Spinal cord (tissue), 10 donors: ENCODE measurements around the gene DGAT2. TPM values are rescaled to one million over a fixed set of nuclear protein-coding genes. Genes with fewer than 3 reads are reported as not detected.

ENCODE experiments used
- DNase-seq, 6 donors: peaks; one replicate each; pipeline versions ENCODE4 v3.0.0 to v3.0.0-alpha.2; 2013 to 2015; ENCODE audit warnings: low spot score in 6 of 6, low read depth in 4 of 6
- H3K27ac ChIP-seq: one replicate; pipeline ENCODE4 v1.5.1; 2013; ENCODE audit warnings: low read depth, low read length, control low read depth
- H3K27me3 ChIP-seq: one replicate; pipeline ENCODE4 v1.6.1; 2013; ENCODE audit warnings: low read length; ENCODE audit not compliant: control insufficient read depth, insufficient read depth
- H3K36me3 ChIP-seq: one replicate; pipeline ENCODE4 v1.6.1; 2013; ENCODE audit warnings: low read length; ENCODE audit not compliant: control insufficient read depth, insufficient read depth
- H3K4me1 ChIP-seq: one replicate; pipeline ENCODE4 v1.6.1; 2013; ENCODE audit warnings: low read length; ENCODE audit not compliant: control insufficient read depth, insufficient read depth
- H3K4me3 ChIP-seq: one replicate; pipeline ENCODE4 v1.5.1; 2013; ENCODE audit warnings: low read depth, low read length, control low read depth
- H3K9me3 ChIP-seq: one replicate; pipeline ENCODE4 v1.6.1; 2013; ENCODE audit warnings: low read length; ENCODE audit not compliant: control insufficient read depth, insufficient read depth
- WGBS: methylation state at CpG from one replicate; pipeline ENCODE4 v1.1.5; 2013; ENCODE audit warnings: missing lambda C conversion rate; ENCODE audit not compliant: insufficient coverage; 5-methylcytosine and 5-hydroxymethylcytosine counted together
- polyA plus RNA-seq, 2 donors: library from polyadenylated mRNA; unstranded; fragments of 120-200 nt; gene quantifications; one replicate each; pipeline ENCODE4 v1.2.1, GENCODE V29; 2013; ENCODE audit not compliant: insufficient read length in 2 of 2
- total RNA-seq, 2 donors: library from RNA; depleted of rRNA in 1 of 2; stranded (reverse); fragments of 120-200 nt in 1 of 2; fragments of >200 nt in 1 of 2; gene quantifications; one replicate each; pipeline versions ENCODE4 v1.2.3 to v1.2.4, GENCODE V29; 2013 to 2014
- donor health status: healthy.

The DGAT2 gene
- total and polyA plus RNA-seq, 4 donors, result 5.1 to 6.4 (median 5.5) TPM

DNA sequence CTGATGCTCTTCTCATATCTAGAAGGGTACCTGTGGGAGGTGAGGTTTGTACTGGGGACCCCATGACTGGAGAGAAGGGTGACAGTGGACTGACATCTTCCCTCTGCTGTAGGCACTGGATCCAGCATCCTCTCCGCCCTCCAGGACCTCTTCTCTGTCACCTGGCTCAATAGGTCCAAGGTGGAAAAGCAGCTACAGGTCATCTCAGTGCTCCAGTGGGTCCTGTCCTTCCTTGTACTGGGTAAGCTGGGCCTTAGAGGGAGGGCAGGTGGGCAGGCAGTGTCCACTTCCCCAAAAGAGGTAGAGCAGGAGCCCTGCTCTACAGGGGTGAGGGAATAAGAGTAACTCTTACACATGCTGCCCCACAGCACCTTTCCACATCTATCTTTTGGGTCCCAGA, 15.9 kb downstream of the DGAT2 start:
- no peaks in the 10 kb centered on the region for H3K4me1 ChIP-seq
- no peak for DNase-seq
- no peaks in the 10 kb centered on the region for H3K9me3 ChIP-seq
- no peaks in the 10 kb centered on the region for H3K36me3 ChIP-seq
- H3K27me3 ChIP-seq, result no peaks in the 10 kb centered on the region
- no peak overlapping the region for H3K27ac ChIP-seq
- H3K4me3 ChIP-seq, result no peak overlapping the region
- 100% methylated on average over 1 of the region's 1 CpG for WGBS

DNA sequence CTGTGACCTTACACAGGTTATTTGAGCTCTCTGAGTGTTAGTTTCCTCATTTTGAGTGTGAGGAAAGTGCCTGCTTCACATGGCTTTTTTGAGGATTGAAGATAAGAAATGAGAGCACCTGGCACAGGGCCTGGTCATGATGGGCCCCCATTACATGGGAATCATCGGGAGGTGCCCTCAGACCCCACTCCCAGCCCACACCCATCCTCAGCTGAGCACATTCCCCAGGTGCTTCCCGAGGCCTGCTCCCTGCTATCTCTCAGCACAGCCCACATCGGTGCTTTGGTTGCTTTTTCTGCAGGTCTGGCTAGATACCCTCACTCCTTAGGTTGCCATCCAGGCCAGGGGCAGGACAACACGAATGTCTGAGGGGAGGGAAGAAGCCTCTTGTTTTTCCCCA, 16.6 kb downstream of the DGAT2 start:
- H3K4me3 ChIP-seq, result no peak overlapping the region
- no peak for DNase-seq
- H3K36me3 ChIP-seq, result no peaks in the 10 kb centered on the region
- no peaks in the 10 kb centered on the region for H3K27me3 ChIP-seq
- H3K27ac ChIP-seq, result no peak overlapping the region
- 86% methylated on average over 2 of the region's 4 CpGs for WGBS
- H3K4me1 ChIP-seq, result no peaks in the 10 kb centered on the region
- H3K9me3 ChIP-seq, result no peaks in the 10 kb centered on the region

DNA sequence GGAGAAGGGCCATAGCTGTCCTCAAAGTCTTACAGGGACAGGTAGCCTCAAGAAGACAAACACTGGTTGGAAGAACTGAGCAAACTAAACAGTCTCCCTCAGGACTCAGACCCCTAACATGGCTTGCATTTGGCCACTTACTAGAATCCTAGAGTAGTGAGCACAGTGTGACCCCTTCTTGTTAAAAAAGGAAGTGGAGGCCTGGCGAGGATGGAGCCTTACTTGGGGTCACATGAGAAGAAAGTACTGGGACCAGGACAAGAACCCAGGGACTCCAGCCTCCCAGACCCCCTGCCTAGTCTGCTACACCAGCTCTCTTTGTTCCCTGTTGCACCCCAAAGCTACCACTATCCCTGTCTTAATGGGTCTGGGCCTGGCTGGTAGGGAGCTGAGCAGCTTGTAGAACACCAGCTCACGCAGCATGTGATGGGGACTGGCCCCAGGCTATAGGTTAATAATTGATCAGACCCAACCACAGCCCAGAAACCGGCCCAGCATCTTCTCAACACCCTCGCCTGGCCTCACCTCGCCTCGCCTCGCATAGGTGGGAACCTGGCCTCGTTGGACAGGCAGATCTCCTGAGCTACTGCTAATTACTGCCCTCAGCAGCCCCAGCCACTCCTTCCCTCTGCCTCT, 17.6 kb downstream of the DGAT2 start:
- no peaks in the 10 kb centered on the region for H3K9me3 ChIP-seq
- no peaks in the 10 kb centered on the region for H3K27me3 ChIP-seq
- WGBS, result 87% methylated on average over 8 of the region's 8 CpGs
- H3K36me3 ChIP-seq, result no peaks in the 10 kb centered on the region
- no peak overlapping the region for H3K27ac ChIP-seq
- DNase-seq, result no peak
- H3K4me1 ChIP-seq, result no peaks in the 10 kb centered on the region
- no peak overlapping the region for H3K4me3 ChIP-seq

DNA sequence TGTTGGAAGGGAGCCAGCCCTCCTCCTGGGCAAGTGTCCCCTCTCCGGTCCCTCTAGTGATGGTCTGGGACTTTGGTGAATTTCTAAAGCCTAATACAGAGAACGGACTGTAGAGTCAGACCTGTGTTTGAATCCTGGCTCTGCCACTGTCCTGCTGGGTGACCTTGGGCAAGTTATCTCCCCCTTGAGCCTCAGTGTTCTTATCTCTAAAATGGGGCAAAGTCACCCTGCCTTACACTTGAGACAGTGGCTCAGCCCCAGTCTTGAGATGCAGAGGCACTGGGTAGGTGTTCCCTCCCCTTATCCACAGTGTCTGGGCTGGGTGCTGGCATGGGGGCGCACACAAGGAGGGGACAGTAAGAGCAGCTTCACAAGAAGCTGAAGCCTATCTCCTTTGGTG, 20.9 kb downstream of the DGAT2 start:
- Histone ChIP-seq H3K4me1 (peaks cover 12% of the 10 kb centered on the region), H3K36me3 (no peaks in the 10 kb centered on the region), H3K9me3 (no peaks in the 10 kb centered on the region), H3K27me3 (no peaks in the 10 kb centered on the region), H3K4me3 (no peak overlapping the region), H3K27ac (no peak overlapping the region)
- 100% methylated on average over 2 of the region's 3 CpGs for WGBS
- no peak for DNase-seq

DNA sequence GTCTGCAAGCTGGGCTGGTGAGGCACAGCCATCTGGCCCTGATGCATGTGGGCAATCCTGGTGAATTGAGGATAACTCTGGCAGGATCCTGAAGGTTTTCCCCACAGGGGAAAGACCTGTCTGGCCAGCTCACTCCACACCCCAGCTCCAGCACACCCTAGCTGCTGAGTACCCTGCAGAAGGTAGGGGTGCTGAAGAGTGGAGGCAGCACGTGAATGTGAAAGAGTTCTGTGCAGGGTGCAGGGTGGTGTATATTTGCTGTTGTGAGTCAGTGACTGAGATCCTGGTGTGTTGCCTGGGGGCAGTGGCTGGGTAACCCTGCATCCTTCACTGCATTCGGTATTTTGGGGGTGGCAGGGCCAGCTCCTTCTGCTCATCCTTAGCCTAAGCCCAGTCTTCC, 22.4 kb downstream of the DGAT2 start:
- H3K27me3 ChIP-seq, result no peaks in the 10 kb centered on the region
- WGBS, result no CpG with 5 or more reads among the region's 2 CpGs
- peaks cover 12% of the 10 kb centered on the region for H3K4me1 ChIP-seq
- DNase-seq, result no peak
- H3K4me3 ChIP-seq, result no peak overlapping the region
- H3K9me3 ChIP-seq, result no peaks in the 10 kb centered on the region
- H3K36me3 ChIP-seq, result no peaks in the 10 kb centered on the region
- H3K27ac ChIP-seq, result no peak overlapping the region

DNA sequence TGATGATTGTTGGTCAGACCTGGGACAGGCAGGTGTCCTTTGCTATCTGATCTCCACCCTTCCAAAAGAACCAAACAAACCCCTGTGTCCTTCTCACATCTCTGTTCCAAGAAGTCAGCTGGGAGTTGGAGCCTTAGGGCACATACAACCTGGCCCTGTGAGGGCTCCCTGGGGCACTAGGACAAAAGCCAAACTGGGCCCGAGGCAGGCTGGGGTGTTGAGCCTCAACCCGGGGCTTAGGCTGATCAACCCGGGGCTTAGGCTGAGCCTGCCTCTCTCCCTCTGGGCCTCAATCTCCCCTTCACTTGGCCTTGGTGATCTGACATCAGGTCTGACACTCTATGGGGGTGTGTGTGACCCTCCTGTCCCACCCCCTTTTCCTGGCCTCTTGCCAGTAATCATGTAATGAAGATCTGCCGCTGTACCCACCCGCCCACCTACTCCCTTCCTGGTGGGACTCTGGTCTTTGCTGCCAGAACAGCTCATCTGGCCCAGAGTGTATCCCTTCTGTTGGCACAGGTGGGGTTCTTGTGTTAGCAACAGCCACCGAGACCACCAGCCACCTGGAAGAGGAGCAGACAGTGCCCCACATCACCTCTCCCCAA, 23.7 kb downstream of the DGAT2 start:
- H3K4me1 ChIP-seq, result peaks cover 12% of the 10 kb centered on the region
- DNase-seq, result no peak
- no peak overlapping the region for H3K27ac ChIP-seq
- H3K36me3 ChIP-seq, result peaks cover 2% of the 10 kb centered on the region
- no peaks in the 10 kb centered on the region for H3K9me3 ChIP-seq
- WGBS, result 81% methylated on average over 4 of the region's 6 CpGs
- no peak overlapping the region for H3K4me3 ChIP-seq
- no peaks in the 10 kb centered on the region for H3K27me3 ChIP-seq

DNA sequence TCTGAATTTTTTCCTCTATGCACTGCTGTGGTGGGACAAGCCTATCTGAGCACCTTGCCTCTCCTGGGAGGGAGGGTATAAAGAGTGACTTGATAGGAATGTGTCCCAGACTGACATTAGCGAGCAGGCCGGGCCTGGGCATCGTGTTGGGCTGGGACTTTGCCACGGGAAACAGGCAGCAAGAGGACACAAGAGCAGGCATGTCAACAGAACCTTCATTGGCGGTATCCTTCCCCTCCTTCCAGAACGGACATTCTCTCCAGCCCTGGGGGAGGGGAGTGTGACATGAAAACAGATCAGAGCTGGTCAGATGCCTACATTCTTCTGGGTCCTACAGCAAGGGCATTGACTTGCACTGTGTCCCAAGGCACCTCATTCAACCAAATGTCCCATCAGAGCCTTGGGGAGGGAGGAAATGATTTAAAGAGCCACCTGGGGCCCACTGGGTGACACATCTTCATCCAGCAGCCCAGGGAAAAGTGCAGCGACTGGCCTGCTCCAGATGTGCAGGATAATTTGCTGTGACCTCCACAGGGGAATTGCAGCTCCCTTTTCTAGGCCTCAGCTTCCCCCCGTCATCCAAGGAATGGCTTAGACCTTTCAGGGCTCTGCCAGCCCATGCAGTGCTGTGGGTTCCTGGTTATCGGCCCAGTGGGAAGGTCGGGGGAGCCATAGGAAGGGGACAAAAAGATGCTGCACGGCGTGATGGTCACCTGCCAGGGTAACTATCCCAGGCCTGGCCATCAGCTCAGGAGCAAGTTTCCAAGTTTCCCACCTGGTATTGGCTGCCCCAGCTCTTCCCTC, 24.6 kb downstream of the DGAT2 start:
- H3K4me3 ChIP-seq, result no peak overlapping the region
- no peak for DNase-seq
- H3K36me3 ChIP-seq, result peaks cover 6% of the 10 kb centered on the region
- no peak overlapping the region for H3K27ac ChIP-seq
- H3K27me3 ChIP-seq, result no peaks in the 10 kb centered on the region
- H3K4me1 ChIP-seq, result peaks cover 12% of the 10 kb centered on the region
- WGBS, result 82% methylated on average over 9 of the region's 12 CpGs
- H3K9me3 ChIP-seq, result no peaks in the 10 kb centered on the region

DNA sequence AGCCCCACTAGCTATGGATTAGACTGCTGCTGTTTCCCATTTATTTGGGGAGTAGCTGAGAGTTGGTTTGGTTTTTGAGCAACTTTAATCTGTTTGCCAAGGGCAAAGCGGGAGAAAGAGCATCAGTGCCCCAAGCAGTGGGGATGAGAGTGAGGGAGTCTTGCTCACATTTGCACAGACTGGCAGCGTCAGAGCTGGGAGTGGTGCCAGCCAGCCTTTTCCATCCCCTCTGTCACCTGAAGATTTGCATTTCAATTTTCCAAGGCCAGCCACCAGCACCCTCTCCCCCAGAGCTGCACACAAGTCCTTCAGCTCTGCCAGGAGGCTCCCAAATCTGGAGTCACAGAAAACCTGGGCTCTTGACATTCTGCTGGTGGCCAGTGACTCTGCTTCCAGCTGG, 25.4 kb downstream of the DGAT2 start:
- H3K9me3 ChIP-seq, result no peaks in the 10 kb centered on the region
- H3K4me1 ChIP-seq, result peaks cover 12% of the 10 kb centered on the region
- H3K4me3 ChIP-seq, result no peak overlapping the region
- H3K36me3 ChIP-seq, result peaks cover 6% of the 10 kb centered on the region
- peak in 2 of 6 donors; percentile 69 to 87 for DNase-seq
- no peak overlapping the region for H3K27ac ChIP-seq
- no peaks in the 10 kb centered on the region for H3K27me3 ChIP-seq
- 33% methylated on average over 2 of the region's 2 CpGs for WGBS

DNA sequence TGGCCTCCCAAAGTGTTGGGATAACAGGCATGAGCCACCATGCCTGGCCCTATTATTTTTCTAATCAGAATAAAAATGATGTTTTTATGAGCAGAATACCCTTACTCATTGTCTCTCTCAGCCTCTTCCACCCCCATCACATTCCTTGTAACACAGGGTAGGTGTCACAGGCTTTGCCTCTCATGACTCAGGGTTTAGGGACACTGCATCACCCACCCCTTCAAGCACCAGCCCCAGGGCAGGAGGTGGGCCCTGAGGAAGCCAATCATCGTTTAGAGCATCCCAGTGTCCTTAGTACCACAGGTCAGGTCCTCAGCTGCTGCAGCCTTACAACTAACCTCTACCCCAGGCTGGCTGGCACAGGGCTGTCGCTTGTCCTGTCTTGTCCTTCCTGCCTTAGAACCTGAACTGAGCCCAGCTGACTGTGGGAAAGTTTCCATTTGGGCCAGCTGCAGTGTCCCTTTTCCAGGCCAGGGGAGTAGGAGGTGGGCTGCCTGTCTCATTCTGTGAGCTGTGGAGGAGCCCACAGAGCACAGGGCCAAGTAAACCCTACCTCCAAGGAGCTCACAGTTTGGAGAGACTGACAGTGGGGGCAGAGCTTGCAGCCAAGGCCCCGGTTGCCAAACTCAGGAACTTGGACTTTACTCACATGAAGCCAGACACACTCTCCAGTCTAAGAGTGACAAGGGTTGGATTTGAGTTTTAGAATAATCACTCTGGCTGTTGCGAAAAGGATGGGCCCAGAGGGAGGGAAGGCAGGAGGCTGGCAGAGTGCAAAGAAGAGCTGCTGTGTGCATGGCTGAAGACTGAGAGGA, 26.9 kb downstream of the DGAT2 start:
- Histone ChIP-seq H3K36me3 (peaks cover 6% of the 10 kb centered on the region), H3K4me1 (peaks cover 12% of the 10 kb centered on the region), H3K4me3 (no peak overlapping the region), H3K9me3 (no peaks in the 10 kb centered on the region), H3K27me3 (no peaks in the 10 kb centered on the region), H3K27ac (no peak overlapping the region)
- DNase-seq, result no peak
- 77% methylated on average over 2 of the region's 4 CpGs for WGBS
